Smooth muscle cell (in vitro differentiated cells): ENCODE results near the gene NCF2. TPM values are rescaled to one million over a fixed set of nuclear protein-coding genes. Genes with fewer than 3 reads are reported as not detected.

Source experiments
- DNase-seq: peaks from one replicate; lab custom pipeline; 2025; ENCODE audit not compliant: unreplicated experiment; lab: John Stamatoyannopoulos, UW
- H2AFZ ChIP-seq: fragments of 200-600 bp; sonication (generic); 2 replicates; pipeline ENCODE4 v1.6.0; 2016; ENCODE audit warnings: antibody characterized with exemption, low read depth, mild to moderate bottlenecking
- H3F3A ChIP-seq: fragments of 200-600 bp; sonication (generic); 2 replicates; pipeline ENCODE4 v1.6.0; 2017; ENCODE audit warnings: antibody characterized with exemption, low read depth
- H3K27ac ChIP-seq: fragments of 200-600 bp; sonication (generic); 2 replicates; pipeline ENCODE4 v1.5.1; 2016; ENCODE audit warnings: low read depth, mild to moderate bottlenecking
- H3K27me3 ChIP-seq: fragments of 200-600 bp; sonication (generic); 2 replicates; pipeline ENCODE4 v1.6.1; 2016; ENCODE audit warnings: low read depth, mild to moderate bottlenecking
- H3K36me3 ChIP-seq: fragments of 200-600 bp; sonication (generic); 2 replicates; pipeline ENCODE4 v1.5.1; 2016; ENCODE audit warnings: low read depth
- H3K4me1 ChIP-seq: fragments of 200-600 bp; sonication (generic); 2 replicates; pipeline ENCODE4 v1.5.1; 2016; ENCODE audit warnings: low read depth
- H3K4me2 ChIP-seq: fragments of 200-600 bp; sonication (generic); 2 replicates; pipeline ENCODE4 v1.6.0; 2016; ENCODE audit warnings: mild to moderate bottlenecking
- H3K4me3 ChIP-seq: fragments of 200-600 bp; sonication (generic); 2 replicates; pipeline ENCODE4 v1.5.1; 2016; ENCODE audit warnings: mild to moderate bottlenecking
- H3K79me2 ChIP-seq: fragments of 200-600 bp; sonication (generic); 2 replicates; pipeline ENCODE4 v1.6.0; 2016; ENCODE audit warnings: low read depth, mild to moderate bottlenecking
- H3K9ac ChIP-seq: fragments of 200-600 bp; sonication (generic); 2 replicates; pipeline ENCODE4 v1.6.0; 2016; ENCODE audit warnings: low read depth
- H3K9me3 ChIP-seq: fragments of 200-600 bp; sonication (generic); replicated peaks from 2 replicates; pipeline ENCODE4 v1.5.1; 2016; ENCODE audit warnings: low read depth
- H4K20me1 ChIP-seq: fragments of 200-600 bp; sonication (generic); 2 replicates; pipeline ENCODE4 v1.6.0; 2016; ENCODE audit warnings: low read depth
- WGBS: methylation state at CpG from one replicate; pipeline ENCODE4 v1.1.7; 2016; ENCODE audit warnings: low lambda C conversion rate; 5-methylcytosine and 5-hydroxymethylcytosine counted together
- polyA plus RNA-seq: library from polyadenylated mRNA; unstranded; fragments of >200 nt; fragmentation: Nextera tagmentation; extraction: Ambion mirVana; gene quantifications from 2 replicates; pipeline ENCODE4 v1.2.1, GENCODE V29; 2016
- total RNA-seq: library from RNA; depleted of rRNA; stranded (reverse); fragments of >200 nt; gene quantifications from 2 replicates; pipeline ENCODE4 v1.2.3, GENCODE V29; 2014
- TF ChIP-seq, protein P1 (sequence below): fragments of 200-600 bp; sonication (generic); IDR thresholded peaks from 2 replicates; pipeline ENCODE4 v1.5.1; 2017; ENCODE audit warnings: borderline replicate concordance, mild to moderate bottlenecking, antibody characterized with exemption; ENCODE audit not compliant: insufficient read depth, poor library complexity, severe bottlenecking

The NCF2 gene
- total and polyA plus RNA-seq, 2 experiments from 2014 or later: 0.65 to 1.7 TPM

DNA sequence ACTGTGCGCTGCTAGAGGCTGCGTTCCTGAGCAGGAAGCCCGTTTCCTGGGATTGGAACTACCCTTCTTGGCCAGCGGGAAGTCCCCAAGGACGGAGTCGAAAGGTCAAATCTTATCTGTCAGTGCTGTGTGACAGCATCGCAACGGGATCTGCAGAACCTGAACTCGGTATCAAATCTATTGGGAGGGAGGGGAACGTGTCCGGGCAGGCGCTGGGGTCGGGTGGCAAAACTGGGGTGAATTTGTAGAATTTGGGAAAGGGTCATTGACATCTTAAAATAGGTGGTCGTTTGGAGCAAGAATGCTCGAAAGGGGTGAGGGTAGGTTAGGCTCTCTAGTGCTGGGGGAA lies 46.0 kb upstream of the NCF2 start:
- peak overlapping the region; percentile 82 for H3K4me2 ChIP-seq
- H3K4me3 ChIP-seq: peak overlapping the region; percentile 89
- 7% methylated on average over 15 of the region's 15 CpGs for WGBS
- H3K9me3 ChIP-seq: no peaks in the 10 kb centered on the region
- H4K20me1 ChIP-seq: peaks cover 33% of the 10 kb centered on the region
- H3K27me3 ChIP-seq: peaks cover 11% of the 10 kb centered on the region
- TF ChIP-seq, protein P1, sequence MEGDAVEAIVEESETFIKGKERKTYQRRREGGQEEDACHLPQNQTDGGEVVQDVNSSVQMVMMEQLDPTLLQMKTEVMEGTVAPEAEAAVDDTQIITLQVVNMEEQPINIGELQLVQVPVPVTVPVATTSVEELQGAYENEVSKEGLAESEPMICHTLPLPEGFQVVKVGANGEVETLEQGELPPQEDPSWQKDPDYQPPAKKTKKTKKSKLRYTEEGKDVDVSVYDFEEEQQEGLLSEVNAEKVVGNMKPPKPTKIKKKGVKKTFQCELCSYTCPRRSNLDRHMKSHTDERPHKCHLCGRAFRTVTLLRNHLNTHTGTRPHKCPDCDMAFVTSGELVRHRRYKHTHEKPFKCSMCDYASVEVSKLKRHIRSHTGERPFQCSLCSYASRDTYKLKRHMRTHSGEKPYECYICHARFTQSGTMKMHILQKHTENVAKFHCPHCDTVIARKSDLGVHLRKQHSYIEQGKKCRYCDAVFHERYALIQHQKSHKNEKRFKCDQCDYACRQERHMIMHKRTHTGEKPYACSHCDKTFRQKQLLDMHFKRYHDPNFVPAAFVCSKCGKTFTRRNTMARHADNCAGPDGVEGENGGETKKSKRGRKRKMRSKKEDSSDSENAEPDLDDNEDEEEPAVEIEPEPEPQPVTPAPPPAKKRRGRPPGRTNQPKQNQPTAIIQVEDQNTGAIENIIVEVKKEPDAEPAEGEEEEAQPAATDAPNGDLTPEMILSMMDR: no peak
- no peak for DNase-seq
- H3K79me2 ChIP-seq: peaks cover 40% of the 10 kb centered on the region
- H3K9ac ChIP-seq: no peak overlapping the region
- no peak overlapping the region for H3K27ac ChIP-seq
- H3K4me1 ChIP-seq: peaks cover 30% of the 10 kb centered on the region
- no peaks in the 10 kb centered on the region for H3K36me3 ChIP-seq
- peak overlapping the region; percentile 81 for H2AFZ ChIP-seq
- H3F3A ChIP-seq: peaks cover 5% of the 10 kb centered on the region

DNA sequence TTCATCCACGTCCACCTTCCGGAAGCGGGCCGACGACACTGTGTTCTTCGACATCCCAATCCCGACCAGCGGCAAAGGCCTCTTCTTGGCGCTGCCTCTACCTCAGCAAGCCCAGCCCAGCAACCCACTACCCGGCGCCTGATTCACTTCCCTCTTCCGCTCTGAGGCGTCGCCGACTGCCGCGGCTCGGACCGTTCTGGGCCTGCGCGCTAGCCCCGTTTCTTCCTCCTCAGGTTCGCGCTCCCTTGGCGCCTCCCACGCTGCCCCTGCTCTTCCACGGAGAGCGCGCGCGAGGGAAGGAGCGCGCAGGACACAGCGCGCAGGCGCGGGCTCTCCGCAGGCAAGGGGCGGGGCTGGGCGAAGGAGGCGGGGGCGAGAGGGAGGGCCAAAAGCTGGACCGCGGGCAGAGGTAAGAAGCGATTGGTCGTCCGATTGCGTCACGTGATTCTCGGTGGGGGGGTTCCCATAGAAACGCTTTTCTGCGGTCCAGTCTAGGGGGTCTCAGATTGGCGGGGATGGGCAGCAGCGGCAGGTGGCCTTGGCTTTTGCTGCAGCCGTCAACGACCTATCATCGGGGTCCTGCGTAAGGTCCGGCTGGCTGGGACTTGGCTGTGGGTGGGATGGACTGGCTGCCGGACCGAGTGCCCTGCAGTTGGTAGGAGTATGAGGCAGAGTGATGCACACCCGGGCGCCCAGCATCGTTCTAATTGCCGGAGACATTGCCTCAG lies 45.5 kb upstream of the NCF2 start, which contains the start of gene ARPC5:
Gene ARPC5 (minus strand): TSS at position 178 of the 728 bp plus-strand sequence. CDS start 124 bp downstream, at position 54.
- H3K4me1 ChIP-seq: peaks cover 30% of the 10 kb centered on the region
- peaks cover 39% of the 10 kb centered on the region for H4K20me1 ChIP-seq

DNA sequence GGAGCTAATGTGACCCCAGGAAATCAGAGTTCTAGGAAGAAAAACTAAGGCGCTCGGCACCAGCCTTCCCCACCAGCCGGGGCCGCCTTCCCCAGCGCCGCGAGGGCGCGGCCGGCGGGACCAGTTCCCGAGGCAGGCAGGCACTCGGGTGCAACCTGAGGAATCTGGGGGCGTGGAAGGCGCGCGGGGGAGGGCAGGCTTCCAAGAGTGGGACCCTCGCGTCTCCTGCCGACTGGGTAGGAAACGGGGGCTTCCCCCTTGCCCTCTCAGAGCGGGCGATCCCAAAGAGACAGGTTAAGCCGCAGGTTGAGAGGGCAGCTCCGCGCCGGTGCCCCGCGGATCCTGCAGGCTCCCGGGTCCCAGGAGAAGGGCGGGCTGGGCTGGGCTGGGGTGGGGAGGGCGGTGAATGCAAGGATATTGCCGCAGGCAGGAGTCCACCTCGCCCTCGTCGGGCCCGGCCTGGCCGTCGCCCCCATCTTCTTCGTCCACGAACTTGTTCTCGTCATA lies 44.9 kb upstream of the NCF2 start:
- 2% methylated on average over 25 of the region's 42 CpGs for WGBS
- DNase-seq: no peak
- Histone ChIP-seq H3K9ac (peak overlapping the region; percentile 80), H3K27me3 (peaks cover 11% of the 10 kb centered on the region), H2AFZ (peak overlapping the region; percentile 67), H3F3A (peaks cover 10% of the 10 kb centered on the region), H4K20me1 (peaks cover 45% of the 10 kb centered on the region), H3K9me3 (no peaks in the 10 kb centered on the region), H3K79me2 (peaks cover 50% of the 10 kb centered on the region), H3K4me1 (peaks cover 30% of the 10 kb centered on the region), H3K27ac (peak overlapping the region; percentile 79), H3K4me2 (peak overlapping the region; percentile 82), H3K36me3 (peaks cover 5% of the 10 kb centered on the region), H3K4me3 (peak overlapping the region; percentile 89)
- TF ChIP-seq, protein P1: no peak

More for the DNA sequence above, 45.5 kb upstream of the NCF2 start, which contains the start of gene ARPC5:
- peak within 1 kb of the TSS; percentile 80 for H3K9ac ChIP-seq
- H3K36me3 ChIP-seq: no peaks in the 10 kb centered on the region
- peak within 1 kb of the TSS; percentile 82 for H3K4me2 ChIP-seq
- peaks cover 5% of the 10 kb centered on the region for H3F3A ChIP-seq
- no peaks in the 10 kb centered on the region for H3K9me3 ChIP-seq
- peak; percentile 93 for DNase-seq
- peaks cover 44% of the 10 kb centered on the region for H3K79me2 ChIP-seq
- peak within 1 kb of the TSS; percentile 89 for H3K4me3 ChIP-seq
- peak within 1 kb of the TSS; percentile 79 for H3K27ac ChIP-seq
- H2AFZ ChIP-seq: peak within 1 kb of the TSS; percentile 81
- TF ChIP-seq, protein P1: no peak
- WGBS: under 1% methylated on average over 63 of the region's 65 CpGs
- H3K27me3 ChIP-seq: peaks cover 11% of the 10 kb centered on the region
